Activated naive CD4-positive, alpha-beta T cell treated with anti-CD3 and anti-CD28 coated beads for 36 hours (primary cell): ENCODE data around the gene ZCCHC7. TPM values are rescaled to one million over a fixed set of nuclear protein-coding genes. Genes with fewer than 3 reads are reported as not detected.
A peak's percentile ranks its signal among the peaks of the same experiment; 100 is the strongest.

Experiments
- CTCF ChIA-PET: fragments of 350-600 bp; sonication (Branson Sonifier 250); formaldehyde crosslinking; loops from one replicate; lab custom pipeline; 2021; ENCODE audit warnings: antibody characterized with exemption; lab: Charles Lee
- DNase-seq: peaks from one replicate; pipeline ENCODE4 v3.0.0-alpha.2; 2020
- H3K27ac Mint-ChIP-seq: one replicate; pipeline ENCODE4 v1.8.0; 2021; ENCODE audit warnings: mild to moderate bottlenecking, mixed read lengths
- H3K27me3 Mint-ChIP-seq: one replicate; pipeline ENCODE4 v1.8.0; 2021; ENCODE audit warnings: low read depth, mixed read lengths
- H3K36me3 Mint-ChIP-seq: one replicate; pipeline ENCODE4 v1.8.0; 2021; ENCODE audit warnings: low read depth, mixed read lengths
- H3K4me1 Mint-ChIP-seq: one replicate; pipeline ENCODE4 v1.8.0; 2021; ENCODE audit warnings: low read depth, mixed read lengths
- H3K4me3 Mint-ChIP-seq: one replicate; pipeline ENCODE4 v1.8.0; 2021; ENCODE audit warnings: mild to moderate bottlenecking, moderate library complexity, mixed read lengths
- H3K9me3 Mint-ChIP-seq: one replicate; pipeline ENCODE4 v1.8.0; 2021; ENCODE audit warnings: mixed read lengths
- intact Hi-C: fragments of 100-400 bp; cut with micrococcal nuclease; formaldehyde crosslinking; loops from one replicate; pipeline ENCODE4 v1.15.1; 2023
- total RNA-seq, 2 experiments: library from RNA; stranded (reverse); gene quantifications; one replicate each; pipeline ENCODE4 v1.2.3, GENCODE V29; 2021

Gene ZCCHC7
- total RNA-seq, 2 experiments from 2014 or later: 28.8 to 29.1 TPM

DNA sequence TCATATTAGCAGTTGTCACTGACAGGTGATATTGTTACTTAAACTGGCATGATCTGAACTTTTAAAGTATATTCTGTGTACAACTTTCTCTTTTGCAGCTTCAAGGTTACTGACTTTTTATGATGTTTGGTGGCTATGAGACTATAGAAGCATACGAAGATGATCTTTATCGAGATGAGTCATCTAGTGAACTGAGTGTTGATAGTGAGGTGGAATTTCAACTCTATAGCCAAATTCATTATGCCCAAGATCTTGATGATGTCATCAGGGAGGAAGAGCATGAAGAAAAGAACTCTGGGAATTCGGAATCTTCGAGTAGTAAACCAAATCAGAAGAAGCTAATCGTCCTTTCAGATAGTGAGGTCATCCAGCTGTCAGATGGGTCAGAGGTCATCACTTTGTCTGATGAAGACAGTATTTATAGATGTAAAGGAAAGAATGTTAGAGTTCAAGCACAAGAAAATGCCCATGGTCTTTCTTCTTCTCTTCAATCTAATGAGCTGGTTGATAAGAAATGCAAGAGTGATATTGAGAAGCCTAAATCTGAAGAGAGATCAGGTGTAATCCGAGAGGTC, 5.9 kb downstream of the ZCCHC7 start:
- Mint-ChIP-seq H3K27me3 (no peaks in the 10 kb centered on the region), H3K36me3 (peaks cover 14% of the 10 kb centered on the region), H3K4me3 (no peak overlapping the region), H3K4me1 (peaks cover 27% of the 10 kb centered on the region), H3K9me3 (no peaks in the 10 kb centered on the region), H3K27ac (no peak overlapping the region)
- intact Hi-C loops: no loop called here
- CTCF ChIA-PET: no interaction called here
- no peak for DNase-seq

DNA sequence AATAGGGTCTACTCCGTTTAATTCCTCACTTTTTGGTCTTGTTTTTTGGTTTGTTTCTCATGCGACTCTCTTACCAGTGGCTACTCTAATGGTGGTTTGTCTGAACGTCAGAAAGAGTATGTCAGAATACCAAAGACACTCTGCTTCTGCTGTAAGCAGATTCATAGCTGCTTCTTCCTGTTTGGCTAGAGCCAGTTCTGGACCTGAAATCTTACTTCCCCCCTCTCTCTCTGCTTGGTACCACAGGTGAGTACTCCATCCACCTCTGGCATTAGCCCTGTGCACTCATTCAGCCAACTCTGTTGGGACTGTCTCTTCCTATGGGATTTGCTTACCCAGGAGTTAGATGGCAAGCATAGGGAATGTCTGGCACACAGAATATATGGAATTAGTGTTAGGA, 6.6 kb downstream of the ZCCHC7 start:
- H3K4me3 Mint-ChIP-seq: no peak overlapping the region
- H3K27ac Mint-ChIP-seq: no peak overlapping the region
- H3K9me3 Mint-ChIP-seq: no peaks in the 10 kb centered on the region
- CTCF ChIA-PET: no interaction called here
- peaks cover 23% of the 10 kb centered on the region for H3K4me1 Mint-ChIP-seq
- no peak for DNase-seq
- no peaks in the 10 kb centered on the region for H3K27me3 Mint-ChIP-seq
- intact Hi-C loops: no loop called here
- peaks cover 18% of the 10 kb centered on the region for H3K36me3 Mint-ChIP-seq

DNA sequence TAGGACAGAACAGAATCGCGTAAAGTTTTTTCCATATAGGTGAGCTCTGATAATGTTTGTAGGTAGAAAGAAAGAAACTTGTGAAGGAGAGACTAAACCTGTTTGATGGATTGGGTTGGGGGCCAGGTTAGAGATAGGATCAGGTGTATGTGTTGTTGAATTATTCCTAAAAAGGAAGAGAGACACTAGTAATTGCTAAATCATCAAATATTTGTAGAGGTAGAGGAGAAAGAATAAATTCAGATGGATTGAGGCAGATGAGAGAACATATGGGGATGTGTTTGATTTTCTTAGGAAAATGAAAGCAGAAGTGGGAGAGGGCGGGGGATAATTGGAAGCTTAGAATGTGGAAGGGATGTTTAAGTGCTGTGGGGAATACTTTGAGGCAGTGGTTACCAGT, 7.7 kb downstream of the ZCCHC7 start:
- Mint-ChIP-seq H3K27ac (no peak overlapping the region), H3K4me3 (no peak overlapping the region), H3K9me3 (no peaks in the 10 kb centered on the region), H3K36me3 (peaks cover 27% of the 10 kb centered on the region), H3K4me1 (peaks cover 13% of the 10 kb centered on the region), H3K27me3 (no peaks in the 10 kb centered on the region)
- CTCF ChIA-PET: no interaction called here
- DNase-seq: no peak
- intact Hi-C loops: no loop called here

DNA sequence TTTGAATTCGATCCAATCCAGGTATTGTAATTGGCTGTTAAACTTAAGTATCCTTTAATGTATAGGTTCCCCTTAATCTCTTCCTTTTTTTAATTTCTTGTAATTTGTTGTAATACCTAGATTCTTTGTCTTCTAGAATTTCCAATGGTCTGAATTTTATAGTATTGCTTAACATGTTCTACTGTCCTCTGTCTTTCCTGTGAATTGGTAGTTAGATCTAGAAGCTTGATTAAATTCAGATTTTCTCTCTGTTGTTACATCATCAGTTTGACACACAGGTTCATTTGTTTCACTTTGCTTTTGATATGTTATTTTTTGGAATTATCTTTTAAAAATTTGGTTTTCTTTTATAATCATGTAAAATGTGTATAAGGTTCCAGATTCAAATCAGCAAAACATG, 13.8 kb downstream of the ZCCHC7 start:
- no peak for DNase-seq
- CTCF ChIA-PET: no interaction called here
- H3K4me3 Mint-ChIP-seq: no peak overlapping the region
- H3K27me3 Mint-ChIP-seq: no peaks in the 10 kb centered on the region
- peaks cover 30% of the 10 kb centered on the region for H3K4me1 Mint-ChIP-seq
- H3K36me3 Mint-ChIP-seq: peaks cover 49% of the 10 kb centered on the region
- H3K9me3 Mint-ChIP-seq: peaks cover 2% of the 10 kb centered on the region
- H3K27ac Mint-ChIP-seq: peak overlapping the region; percentile 44
- intact Hi-C loops: no loop called here

DNA sequence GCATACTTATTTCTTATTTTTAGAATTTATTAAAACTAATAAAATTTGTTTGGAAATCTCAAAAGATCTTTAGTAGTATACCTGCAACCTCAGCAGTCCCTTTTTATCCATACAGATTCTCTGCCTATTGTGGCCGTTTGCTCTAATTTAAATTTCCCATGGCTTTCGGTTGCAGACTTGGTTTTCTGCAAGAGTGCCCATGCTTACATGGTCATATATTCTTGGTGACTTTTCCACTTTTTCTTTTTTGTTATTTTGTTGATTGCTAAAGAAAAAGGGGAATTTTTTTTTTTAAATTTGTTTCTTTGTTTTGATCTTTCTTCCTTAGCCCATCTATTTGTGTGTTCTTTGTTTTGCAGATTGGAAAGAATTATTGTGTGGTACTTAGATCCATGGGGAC, 20.6 kb downstream of the ZCCHC7 start:
- no peak overlapping the region for H3K4me3 Mint-ChIP-seq
- no peak for DNase-seq
- no peaks in the 10 kb centered on the region for H3K27me3 Mint-ChIP-seq
- H3K4me1 Mint-ChIP-seq: peaks cover 44% of the 10 kb centered on the region
- H3K9me3 Mint-ChIP-seq: no peaks in the 10 kb centered on the region
- intact Hi-C loops: no loop called here
- H3K36me3 Mint-ChIP-seq: peaks cover 26% of the 10 kb centered on the region
- CTCF ChIA-PET: no interaction called here
- H3K27ac Mint-ChIP-seq: no peak overlapping the region

DNA sequence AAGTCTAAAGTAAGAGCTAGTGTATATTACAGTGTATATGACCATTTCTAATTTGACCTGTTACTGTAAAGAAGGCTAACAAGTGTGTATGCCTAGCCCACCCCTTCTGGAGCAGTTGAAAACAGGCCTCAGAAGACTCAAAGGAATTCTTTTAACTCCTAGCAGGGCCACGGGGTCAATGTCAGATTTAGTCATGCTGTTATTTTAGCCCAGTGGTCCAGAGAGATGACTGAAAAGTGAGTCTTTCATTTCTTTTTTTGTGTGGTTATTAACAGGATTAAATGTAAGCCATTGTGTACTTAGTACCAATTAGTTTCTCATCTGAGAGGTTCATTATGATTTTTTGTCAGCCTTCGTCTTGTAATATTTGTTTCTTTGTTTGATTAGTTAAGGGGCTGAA, 24.4 kb downstream of the ZCCHC7 start:
- H3K27me3 Mint-ChIP-seq: no peaks in the 10 kb centered on the region
- intact Hi-C loops: loop anchor here (5.0 kb wide), 2 partner anchors 43 to 112 kb away; partner anchors contain the start of gene PAX5
- H3K27ac Mint-ChIP-seq: no peak overlapping the region
- CTCF ChIA-PET: interaction anchor here (1.0 kb wide), 1 partner anchor 12 kb away, joined by 3 read pairs; no protein-coding TSS in a partner anchor
- peaks cover 45% of the 10 kb centered on the region for H3K4me1 Mint-ChIP-seq
- H3K9me3 Mint-ChIP-seq: no peaks in the 10 kb centered on the region
- no peak overlapping the region for H3K4me3 Mint-ChIP-seq
- no peak for DNase-seq
- peaks cover 18% of the 10 kb centered on the region for H3K36me3 Mint-ChIP-seq

DNA sequence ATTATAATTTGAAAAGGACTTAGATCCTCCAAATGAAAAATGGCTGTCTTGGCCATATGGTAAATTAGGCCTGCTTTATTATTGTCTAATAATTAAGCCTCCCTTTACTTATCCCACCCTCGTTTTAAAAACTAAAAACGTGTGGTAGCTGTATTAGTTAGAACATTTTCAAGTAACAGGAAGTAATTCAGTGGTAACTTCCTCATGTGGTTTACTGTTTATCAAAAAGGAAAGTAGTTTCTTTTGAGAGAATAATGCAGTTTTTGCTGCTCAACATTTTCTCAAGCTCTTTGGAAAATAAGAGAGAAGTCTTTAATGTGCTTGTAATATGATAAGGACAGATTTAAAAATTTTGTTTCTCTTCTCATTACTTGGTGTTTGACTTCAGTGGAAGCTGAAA, 26.0 kb downstream of the ZCCHC7 start:
- Mint-ChIP-seq H3K4me3 (peak overlapping the region; percentile 50), H3K27me3 (no peaks in the 10 kb centered on the region), H3K9me3 (no peaks in the 10 kb centered on the region), H3K27ac (peak overlapping the region; percentile 75), H3K36me3 (peaks cover 17% of the 10 kb centered on the region), H3K4me1 (peaks cover 40% of the 10 kb centered on the region)
- intact Hi-C loops: loop anchor here (5.0 kb wide), 2 partner anchors 41 to 114 kb away; partner anchors contain the start of gene PAX5
- CTCF ChIA-PET: interaction anchor here (0.7 to 1.1 kb wide), 3 partner anchors 33 to 111 kb away, joined by 3 read pairs; no protein-coding TSS in a partner anchor
- no peak for DNase-seq

DNA sequence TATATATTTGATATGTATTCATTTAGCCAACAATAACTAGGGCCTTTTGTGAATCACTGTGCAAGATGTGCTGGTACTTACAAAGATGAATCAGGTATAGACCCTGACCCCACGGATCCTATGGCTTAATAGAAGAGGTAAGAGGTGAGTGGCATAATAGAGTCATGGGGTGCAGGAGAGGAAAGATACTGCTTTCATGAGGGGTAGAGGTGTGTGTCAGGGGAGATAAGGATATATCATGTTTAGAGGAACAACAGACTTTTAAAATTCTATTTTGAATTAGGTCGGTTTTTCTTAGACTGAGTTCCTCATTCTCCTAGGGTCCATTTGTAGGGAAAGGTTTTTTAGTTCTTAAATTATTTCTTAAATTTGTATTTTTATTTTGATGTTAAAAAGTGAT, 27.8 kb downstream of the ZCCHC7 start:
- H3K27me3 Mint-ChIP-seq: no peaks in the 10 kb centered on the region
- no peak overlapping the region for H3K4me3 Mint-ChIP-seq
- H3K4me1 Mint-ChIP-seq: peaks cover 38% of the 10 kb centered on the region
- no peak for DNase-seq
- intact Hi-C loops: loop anchor here (5.0 kb wide), 2 partner anchors 39 to 116 kb away; partner anchors contain the start of gene PAX5
- no peaks in the 10 kb centered on the region for H3K9me3 Mint-ChIP-seq
- CTCF ChIA-PET: no interaction called here
- no peak overlapping the region for H3K27ac Mint-ChIP-seq
- H3K36me3 Mint-ChIP-seq: peaks cover 20% of the 10 kb centered on the region

DNA sequence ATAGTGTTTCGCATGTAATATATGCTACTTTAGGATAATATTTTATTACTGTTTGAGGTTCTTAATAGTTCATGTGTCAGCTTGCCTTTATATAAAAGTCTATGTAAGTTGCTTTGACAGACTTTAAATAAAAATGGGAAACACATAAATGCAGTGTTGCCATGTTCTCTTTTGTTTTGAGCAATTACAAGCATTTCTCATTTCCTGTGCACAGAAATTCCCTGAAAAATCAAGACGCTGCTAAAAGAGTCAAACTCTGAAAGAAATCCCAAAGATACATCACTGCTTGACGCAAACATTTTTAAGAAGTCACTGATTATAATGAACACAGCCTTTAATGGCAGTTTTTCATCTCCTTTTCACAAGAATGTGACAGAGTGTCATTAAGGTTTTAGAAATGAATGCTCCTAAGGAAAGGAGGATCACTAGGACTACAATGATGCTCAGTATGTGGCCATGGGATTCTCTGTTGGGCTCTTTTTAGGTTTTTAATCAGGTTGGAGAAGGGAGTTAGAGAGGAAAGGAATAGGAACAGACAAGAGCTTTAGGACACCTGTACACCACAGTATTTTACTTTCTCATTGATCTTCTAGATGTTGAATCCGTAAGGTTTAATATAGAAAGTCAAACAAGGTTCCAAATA, 29.4 kb downstream of the ZCCHC7 start:
- Mint-ChIP-seq H3K27ac (no peak overlapping the region), H3K27me3 (no peaks in the 10 kb centered on the region), H3K9me3 (no peaks in the 10 kb centered on the region), H3K4me3 (no peak overlapping the region), H3K36me3 (peaks cover 25% of the 10 kb centered on the region), H3K4me1 (peaks cover 35% of the 10 kb centered on the region)
- CTCF ChIA-PET: no interaction called here
- no peak for DNase-seq
- intact Hi-C loops: loop anchor here (5.0 kb wide), 2 partner anchors 38 to 117 kb away; partner anchors contain the start of gene PAX5

DNA sequence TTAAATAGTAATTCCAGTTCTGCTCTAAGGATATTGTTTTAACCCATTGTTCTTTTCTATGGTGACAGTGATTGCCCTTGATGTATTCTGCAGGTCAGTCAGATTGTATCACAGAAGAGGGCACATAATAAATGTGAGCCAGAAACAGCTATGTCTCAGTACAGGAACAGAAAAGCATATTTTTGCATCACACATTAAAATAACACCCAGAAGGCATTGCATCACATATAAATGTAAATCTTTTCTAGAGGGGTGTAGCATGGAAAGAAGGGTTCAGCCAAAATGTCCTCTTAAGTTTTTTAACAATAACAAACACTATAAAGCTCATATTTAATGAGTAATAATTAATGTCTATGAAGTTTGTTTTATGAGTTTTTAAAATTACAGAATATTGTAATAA, 30.0 kb downstream of the ZCCHC7 start:
- H3K27ac Mint-ChIP-seq: no peak overlapping the region
- peaks cover 26% of the 10 kb centered on the region for H3K36me3 Mint-ChIP-seq
- H3K27me3 Mint-ChIP-seq: no peaks in the 10 kb centered on the region
- intact Hi-C loops: no loop called here
- CTCF ChIA-PET: no interaction called here
- DNase-seq: no peak
- no peaks in the 10 kb centered on the region for H3K9me3 Mint-ChIP-seq
- H3K4me3 Mint-ChIP-seq: no peak overlapping the region
- H3K4me1 Mint-ChIP-seq: peaks cover 32% of the 10 kb centered on the region

DNA sequence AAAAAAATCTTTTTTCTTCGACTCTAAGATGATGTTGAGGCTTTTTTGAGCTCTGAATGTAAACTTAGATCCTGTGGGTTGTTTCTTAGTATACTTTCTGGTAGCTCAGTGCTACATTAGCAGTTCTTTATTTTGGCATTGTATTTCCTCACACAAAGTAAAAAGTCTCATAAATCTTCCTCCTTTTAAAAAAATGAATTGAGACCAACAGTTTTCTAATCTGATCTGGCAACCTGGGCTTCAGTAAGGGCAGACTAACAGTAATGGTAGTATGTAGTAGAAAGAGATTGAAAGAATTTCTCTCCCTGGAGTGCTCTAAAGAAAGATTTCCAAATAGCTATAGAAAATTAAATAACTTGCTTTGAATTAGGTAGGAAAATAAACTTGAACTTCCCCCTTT, 31.4 kb downstream of the ZCCHC7 start:
- CTCF ChIA-PET: interaction anchor here (0.7 kb wide), 1 partner anchor 367 kb away, joined by 3 read pairs; no protein-coding TSS in a partner anchor
- H3K27ac Mint-ChIP-seq: no peak overlapping the region
- peaks cover 33% of the 10 kb centered on the region for H3K4me1 Mint-ChIP-seq
- H3K4me3 Mint-ChIP-seq: no peak overlapping the region
- intact Hi-C loops: no loop called here
- no peak for DNase-seq
- no peaks in the 10 kb centered on the region for H3K9me3 Mint-ChIP-seq
- H3K27me3 Mint-ChIP-seq: no peaks in the 10 kb centered on the region
- H3K36me3 Mint-ChIP-seq: peaks cover 28% of the 10 kb centered on the region

DNA sequence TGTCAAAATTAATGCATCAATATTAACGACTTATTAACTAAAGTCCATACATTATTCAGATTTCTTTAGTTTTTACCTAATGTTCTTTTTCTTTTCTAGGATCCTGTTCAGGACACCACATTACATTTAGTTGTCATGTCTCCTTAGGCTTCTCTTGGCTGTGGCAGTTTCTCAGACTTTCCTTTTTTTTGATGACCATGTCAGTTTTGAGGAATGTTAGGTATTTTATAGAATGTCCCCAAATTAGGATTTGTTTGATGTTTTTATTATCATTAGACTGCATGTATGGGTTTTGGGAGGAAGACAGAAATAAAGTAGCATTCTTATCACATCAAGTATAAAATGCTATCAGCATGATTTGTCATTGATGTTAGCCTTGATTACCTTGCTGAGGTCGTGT, 32.0 kb downstream of the ZCCHC7 start:
- Mint-ChIP-seq H3K4me3 (no peak overlapping the region), H3K27me3 (no peaks in the 10 kb centered on the region), H3K36me3 (peaks cover 32% of the 10 kb centered on the region), H3K27ac (no peak overlapping the region), H3K4me1 (peaks cover 34% of the 10 kb centered on the region), H3K9me3 (no peaks in the 10 kb centered on the region)
- CTCF ChIA-PET: no interaction called here
- DNase-seq: no peak
- intact Hi-C loops: no loop called here

DNA sequence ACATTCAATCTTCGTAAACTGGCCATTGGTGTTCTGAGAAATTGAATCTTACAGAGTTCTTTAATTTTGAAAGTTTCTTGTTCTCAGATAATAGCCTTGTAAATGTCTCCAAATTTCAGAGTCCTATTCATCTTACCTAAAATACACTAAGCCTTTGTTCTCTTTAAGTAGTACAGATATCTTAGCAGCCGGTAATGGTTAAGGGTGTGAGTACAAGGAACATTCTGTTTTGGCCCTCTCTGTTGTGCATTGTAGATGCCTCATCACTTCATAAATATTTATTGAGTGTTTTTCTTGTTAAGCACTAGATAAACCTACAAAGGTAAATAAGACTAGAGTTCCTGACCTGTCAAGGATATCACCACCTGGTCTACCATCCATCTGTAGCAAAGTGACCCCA, 35.2 kb downstream of the ZCCHC7 start:
- intact Hi-C loops: no loop called here
- CTCF ChIA-PET: no interaction called here
- peaks cover 31% of the 10 kb centered on the region for H3K36me3 Mint-ChIP-seq
- no peaks in the 10 kb centered on the region for H3K27me3 Mint-ChIP-seq
- H3K4me1 Mint-ChIP-seq: peaks cover 20% of the 10 kb centered on the region
- no peak overlapping the region for H3K4me3 Mint-ChIP-seq
- no peaks in the 10 kb centered on the region for H3K9me3 Mint-ChIP-seq
- DNase-seq: no peak
- no peak overlapping the region for H3K27ac Mint-ChIP-seq
